ENCODE results near the gene HIP1R. TPM values are rescaled to one million over a fixed set of nuclear protein-coding genes. Genes with fewer than 3 reads are reported as not detected.

The HIP1R gene
- total RNA-seq, 1 experiment from 2014 or later, result 234 TPM

DNA sequence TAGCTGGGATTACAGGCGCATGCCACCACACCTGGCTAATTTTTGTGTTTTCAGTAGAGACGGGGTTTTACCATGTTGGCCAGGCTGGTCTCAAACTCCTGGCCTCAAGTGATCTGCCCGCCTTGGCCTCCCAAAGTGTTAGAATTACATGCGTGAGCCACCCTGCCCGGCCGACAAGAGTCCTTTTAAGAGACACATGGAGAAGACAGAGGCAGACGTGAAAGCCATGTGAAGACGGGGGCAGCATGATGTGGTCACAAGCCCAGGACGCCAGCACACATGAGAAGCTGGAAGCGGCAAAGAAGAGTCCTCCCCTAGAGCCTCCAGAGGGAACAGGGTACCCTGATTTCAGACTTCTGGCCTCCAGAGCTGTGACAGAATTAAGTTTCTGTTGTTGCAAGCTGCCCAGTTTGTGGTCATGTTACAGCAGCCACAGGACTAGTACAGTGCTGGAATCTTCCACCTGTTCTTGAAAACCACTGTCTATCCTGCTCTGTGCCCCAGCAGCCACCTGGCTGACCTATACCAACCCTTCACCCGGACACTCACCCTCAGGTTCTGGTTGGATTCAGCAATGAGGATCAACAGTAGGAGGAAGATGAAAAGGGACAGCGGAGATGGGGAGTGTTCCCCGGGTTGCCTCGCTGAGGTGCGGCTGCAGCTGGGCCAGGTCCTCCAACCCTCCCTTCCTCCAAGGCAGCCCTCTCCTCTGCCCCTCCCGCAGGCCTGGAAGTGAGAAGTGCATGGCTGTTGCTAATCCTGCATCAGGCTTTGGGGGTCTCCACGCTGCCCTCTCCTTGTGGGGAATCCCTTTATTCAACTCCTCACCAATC lies 43.7 kb downstream of the HIP1R start:
- DNase-seq, result no peak
- Mint-ChIP-seq H3K27me3 (ENCODE audit: unreplicated experiment) (no peaks in the 10 kb centered on the region), H3K4me1 (ENCODE audit: low read depth, unreplicated experiment) (peaks cover 68% of the 10 kb centered on the region), H3K4me3 (ENCODE audit: low read depth, unreplicated experiment) (peak overlapping the region; percentile 17), H3K9me3 (ENCODE audit: low read depth, unreplicated experiment) (no peaks in the 10 kb centered on the region), H3K36me3 (ENCODE audit: insufficient read depth, unreplicated experiment) (peaks cover 72% of the 10 kb centered on the region), H3K27ac (ENCODE audit: unreplicated experiment) (peak overlapping the region; percentile 32)
- CTCF ChIA-PET, result interaction anchor here (0.7 kb wide), 1 partner anchor 83 kb away, joined by 5 read pairs; no protein-coding TSS in a partner anchor
- intact Hi-C loops (cut with micrococcal nuclease; ENCODE audit: unreplicated experiment), result no loop called here
- TF ChIP-seq CTCF (IDR thresholded peaks at IDR 0.05; ENCODE audit: unreplicated experiment), result no peak
- no TSS peak for BruUV-seq (replicated peaks)

- TF ChIP-seq CTCF (IDR thresholded peaks at IDR 0.05; ENCODE audit: unreplicated experiment), result no peak
- H3K36me3 Mint-ChIP-seq (ENCODE audit: insufficient read depth, unreplicated experiment), result peaks cover 75% of the 10 kb centered on the region
- H3K4me1 Mint-ChIP-seq (ENCODE audit: low read depth, unreplicated experiment), result peaks cover 70% of the 10 kb centered on the region
- peak overlapping the region; percentile 5 for H3K4me3 Mint-ChIP-seq (ENCODE audit: low read depth, unreplicated experiment)
- no peaks in the 10 kb centered on the region for H3K9me3 Mint-ChIP-seq (ENCODE audit: low read depth, unreplicated experiment)
- no TSS peak for BruUV-seq (replicated peaks)
- no peaks in the 10 kb centered on the region for H3K27me3 Mint-ChIP-seq (ENCODE audit: unreplicated experiment)
- H3K27ac Mint-ChIP-seq (ENCODE audit: unreplicated experiment), result peak overlapping the region; percentile 9
- CTCF ChIA-PET, result interaction anchor here (1.0 to 1.6 kb wide), 3 partner anchors 9 to 67 kb away, joined by 3 to 6 read pairs (median 4); no protein-coding TSS in a partner anchor
- DNase-seq, result no peak
- intact Hi-C loops (cut with micrococcal nuclease; ENCODE audit: unreplicated experiment), result loop anchor here (10.0 kb wide), 1 partner anchor 355 kb away; the partner anchor contains the start of genes MPHOSPH9 and MTRFR
Observed at GRCh38 chr12:122880155-122880667, 45.0 kb downstream of the HIP1R start.

DNA sequence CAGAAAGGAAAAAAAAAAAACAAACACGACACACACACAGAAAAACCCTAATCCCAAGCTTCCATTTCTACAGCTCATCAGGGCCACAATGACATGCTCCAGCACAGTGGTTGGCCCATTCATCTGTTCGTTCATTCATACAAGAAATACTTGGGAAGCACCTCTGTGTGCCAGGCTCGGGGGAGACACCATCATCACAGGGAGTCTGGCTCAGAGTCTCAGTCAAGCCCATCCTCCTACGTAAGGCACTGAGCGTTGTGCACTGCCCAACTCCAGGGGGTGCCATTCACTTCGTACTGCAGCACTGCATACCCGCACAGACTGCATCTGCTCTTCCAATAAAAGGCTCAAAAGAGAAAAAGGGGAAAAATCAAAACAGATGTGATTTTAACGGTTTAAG lies 45.4 kb downstream of the HIP1R start:
- DNase-seq, result peak; percentile 51
- CTCF ChIA-PET, result interaction anchor here (1.0 to 1.6 kb wide), 3 partner anchors 8 to 66 kb away, joined by 3 to 6 read pairs (median 4); no protein-coding TSS in a partner anchor
- Mint-ChIP-seq H3K27ac (ENCODE audit: unreplicated experiment) (peak overlapping the region; percentile 9), H3K4me1 (ENCODE audit: low read depth, unreplicated experiment) (peaks cover 70% of the 10 kb centered on the region), H3K36me3 (ENCODE audit: insufficient read depth, unreplicated experiment) (peaks cover 75% of the 10 kb centered on the region), H3K9me3 (ENCODE audit: low read depth, unreplicated experiment) (no peaks in the 10 kb centered on the region), H3K4me3 (ENCODE audit: low read depth, unreplicated experiment) (peak overlapping the region; percentile 5), H3K27me3 (ENCODE audit: unreplicated experiment) (no peaks in the 10 kb centered on the region)
- no peak for TF ChIP-seq CTCF (IDR thresholded peaks at IDR 0.05; ENCODE audit: unreplicated experiment)
- intact Hi-C loops (cut with micrococcal nuclease; ENCODE audit: unreplicated experiment), result loop anchor here (10.0 kb wide), 1 partner anchor 354 kb away; the partner anchor contains the start of genes MPHOSPH9 and MTRFR
- no TSS peak for BruUV-seq (replicated peaks)

DNA sequence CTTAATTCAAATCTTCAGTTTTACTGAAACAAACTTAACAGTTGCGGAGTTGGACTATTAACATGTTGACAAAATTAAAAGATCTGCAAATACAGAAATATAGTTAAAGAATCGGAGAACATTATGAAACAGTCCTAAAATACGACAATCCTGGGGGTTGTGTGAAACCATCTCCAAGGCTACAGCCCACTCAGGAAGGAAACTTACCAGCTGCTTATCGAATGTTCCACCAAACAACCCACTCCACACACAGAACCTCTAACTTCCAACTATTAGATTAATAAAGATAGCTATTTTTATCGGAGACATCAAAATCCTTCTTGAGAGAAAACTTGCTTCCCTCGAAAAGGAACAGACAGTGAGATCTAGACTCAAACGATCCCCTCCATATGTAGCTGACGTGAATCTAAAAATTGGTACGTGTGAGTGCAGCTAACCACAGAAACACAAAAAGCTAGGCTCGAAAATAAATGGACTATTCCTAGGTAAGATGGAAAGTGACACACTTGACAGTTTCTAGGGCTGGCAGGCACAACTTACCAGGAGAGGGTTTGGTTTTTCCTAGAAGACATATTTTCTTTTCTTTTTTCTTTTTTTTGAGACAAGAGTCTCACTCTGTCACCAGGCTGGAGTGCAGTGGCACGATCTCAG lies 47.8 kb downstream of the HIP1R start:
- CTCF ChIA-PET, result interaction anchor here (0.6 to 0.7 kb wide), 2 partner anchors 64 to 690 kb away, joined by 3 read pairs; no protein-coding TSS in a partner anchor
- H3K27ac Mint-ChIP-seq (ENCODE audit: unreplicated experiment), result peak overlapping the region; percentile 64
- intact Hi-C loops (cut with micrococcal nuclease; ENCODE audit: unreplicated experiment), result loop anchor here (10.0 kb wide), 1 partner anchor 352 kb away; the partner anchor contains the start of genes MPHOSPH9 and MTRFR
- no peak overlapping the region for H3K4me3 Mint-ChIP-seq (ENCODE audit: low read depth, unreplicated experiment)
- BruUV-seq (replicated peaks), result no TSS peak
- no peak for DNase-seq
- no peak for TF ChIP-seq CTCF (IDR thresholded peaks at IDR 0.05; ENCODE audit: unreplicated experiment)
- no peaks in the 10 kb centered on the region for H3K9me3 Mint-ChIP-seq (ENCODE audit: low read depth, unreplicated experiment)
- peaks cover 67% of the 10 kb centered on the region for H3K36me3 Mint-ChIP-seq (ENCODE audit: insufficient read depth, unreplicated experiment)
- H3K4me1 Mint-ChIP-seq (ENCODE audit: low read depth, unreplicated experiment), result peaks cover 74% of the 10 kb centered on the region
- no peaks in the 10 kb centered on the region for H3K27me3 Mint-ChIP-seq (ENCODE audit: unreplicated experiment)

All from Calu3 (cell line).